ENCODE data around the gene SH3GL1. TPM values are rescaled to one million over a fixed set of nuclear protein-coding genes. Genes with fewer than 3 reads are reported as not detected.
"Not testable (repeated sequence)": the region's sequence is repeated elsewhere in the genome, so short reads cannot be mapped to it uniquely, and the experiment has no call there.

Gene SH3GL1
- total and polyA plus RNA-seq, 12 donors, result 13.1 to 41.8 (median 18.0) TPM

DNA sequence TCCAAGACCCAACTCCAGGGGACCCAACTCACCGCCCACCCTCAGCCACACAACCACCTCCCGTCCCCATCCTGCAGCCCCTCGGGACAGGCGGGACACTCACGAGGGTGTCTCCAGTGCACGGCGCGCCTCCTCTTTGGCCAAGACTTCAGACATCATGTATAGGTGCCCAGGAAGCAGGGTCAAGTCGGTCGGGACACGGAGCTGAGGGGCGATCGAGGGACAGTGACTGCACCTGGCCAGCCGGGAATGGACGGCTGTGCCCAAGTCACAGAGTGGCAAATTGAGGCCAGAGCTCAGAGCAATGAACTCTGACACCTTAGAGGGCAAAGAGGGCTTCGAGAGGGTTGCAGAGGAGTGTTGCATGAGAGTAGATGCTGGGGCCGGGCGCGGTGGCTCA, 70.5 kb downstream of the SH3GL1 start:
- DNase-seq (no peak), ATAC-seq (no peak)
- Histone ChIP-seq H3K9me3 (no peaks in the 10 kb centered on the region), H3K27ac (no peak overlapping the region), H3K4me1 (peaks cover 0 to 24% (median 21%) of the 10 kb centered on the region in 9 donors), H3K4me3 (no peak overlapping the region), H3K36me3 (no peaks in the 10 kb centered on the region), H3K27me3 (peaks cover 0 to 16% (median 0%) of the 10 kb centered on the region in 7 donors)
- intact Hi-C loops (cut with DNase I), result loop anchor here in 2 of 10 donors (5.0 to 10.0 kb wide), 2 partner anchors 55 to 72 kb away; partner anchors contain the start of genes CHAF1A (in 1 of the 2), SH3GL1 (in 1 of the 2) and SHD (in 1 of the 2)
- WGBS, 2 donors, result 95 to 97% methylated on average over 19 of the region's 19 CpGs
- TF ChIP-seq, protein P1, sequence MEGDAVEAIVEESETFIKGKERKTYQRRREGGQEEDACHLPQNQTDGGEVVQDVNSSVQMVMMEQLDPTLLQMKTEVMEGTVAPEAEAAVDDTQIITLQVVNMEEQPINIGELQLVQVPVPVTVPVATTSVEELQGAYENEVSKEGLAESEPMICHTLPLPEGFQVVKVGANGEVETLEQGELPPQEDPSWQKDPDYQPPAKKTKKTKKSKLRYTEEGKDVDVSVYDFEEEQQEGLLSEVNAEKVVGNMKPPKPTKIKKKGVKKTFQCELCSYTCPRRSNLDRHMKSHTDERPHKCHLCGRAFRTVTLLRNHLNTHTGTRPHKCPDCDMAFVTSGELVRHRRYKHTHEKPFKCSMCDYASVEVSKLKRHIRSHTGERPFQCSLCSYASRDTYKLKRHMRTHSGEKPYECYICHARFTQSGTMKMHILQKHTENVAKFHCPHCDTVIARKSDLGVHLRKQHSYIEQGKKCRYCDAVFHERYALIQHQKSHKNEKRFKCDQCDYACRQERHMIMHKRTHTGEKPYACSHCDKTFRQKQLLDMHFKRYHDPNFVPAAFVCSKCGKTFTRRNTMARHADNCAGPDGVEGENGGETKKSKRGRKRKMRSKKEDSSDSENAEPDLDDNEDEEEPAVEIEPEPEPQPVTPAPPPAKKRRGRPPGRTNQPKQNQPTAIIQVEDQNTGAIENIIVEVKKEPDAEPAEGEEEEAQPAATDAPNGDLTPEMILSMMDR (IDR thresholded peaks at IDR 0.05), result no peak

DNA sequence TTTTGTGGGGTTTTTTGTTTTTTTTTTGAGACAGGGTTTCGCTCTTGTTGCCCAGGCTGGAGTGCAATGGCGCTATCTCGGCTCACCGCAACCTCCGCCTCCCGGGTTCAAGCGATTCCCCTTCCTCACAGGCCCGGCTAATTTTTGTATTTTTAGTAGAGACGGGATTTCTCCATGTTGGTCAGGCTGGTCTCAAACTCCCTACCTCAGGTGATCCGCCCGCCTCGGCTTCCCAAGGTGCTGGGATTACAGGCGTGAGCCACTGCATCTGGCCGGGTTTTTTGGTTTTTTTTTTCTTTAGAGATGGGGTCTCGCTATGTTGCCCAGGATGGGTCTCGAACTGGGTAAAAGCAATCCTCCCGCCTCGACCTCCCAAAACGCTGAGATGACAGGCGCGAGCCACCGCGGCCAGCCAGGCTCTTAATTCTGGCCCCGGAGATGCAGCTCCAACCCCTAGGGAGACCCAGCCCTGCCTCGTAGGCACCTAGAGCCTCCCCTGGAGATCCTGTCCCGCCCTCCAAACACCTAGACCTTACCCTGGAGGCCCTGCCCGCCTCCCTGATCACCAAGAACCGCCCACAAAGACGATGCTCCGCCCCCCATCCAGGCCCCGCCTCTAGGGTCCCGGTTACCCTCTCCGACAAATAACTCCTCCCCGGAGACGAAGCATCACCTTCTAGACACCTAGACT, 71.2 kb downstream of the SH3GL1 start:
- WGBS, 2 donors, result 41 to 49% methylated on average over 35 of the region's 35 CpGs
- not testable (repeated sequence) for DNase-seq, H3K36me3 ChIP-seq, ATAC-seq, H3K9me3 ChIP-seq
- Histone ChIP-seq H3K27me3 (peaks cover 0 to 16% (median 0%) of the 10 kb centered on the region in 7 donors), H3K4me3 (peak overlapping the region; percentile 10 to 58 (median 42)), H3K27ac (peak overlapping the region in 1 of 10 donors; percentile 34), H3K4me1 (peaks cover 0 to 24% (median 21%) of the 10 kb centered on the region in 9 donors)
- intact Hi-C loops (cut with DNase I), result loop anchor here in 2 of 10 donors (5.0 to 10.0 kb wide), 2 partner anchors 54 to 73 kb away; partner anchors contain the start of genes CHAF1A (in 1 of the 2), SH3GL1 (in 1 of the 2) and SHD (in 1 of the 2)

DNA sequence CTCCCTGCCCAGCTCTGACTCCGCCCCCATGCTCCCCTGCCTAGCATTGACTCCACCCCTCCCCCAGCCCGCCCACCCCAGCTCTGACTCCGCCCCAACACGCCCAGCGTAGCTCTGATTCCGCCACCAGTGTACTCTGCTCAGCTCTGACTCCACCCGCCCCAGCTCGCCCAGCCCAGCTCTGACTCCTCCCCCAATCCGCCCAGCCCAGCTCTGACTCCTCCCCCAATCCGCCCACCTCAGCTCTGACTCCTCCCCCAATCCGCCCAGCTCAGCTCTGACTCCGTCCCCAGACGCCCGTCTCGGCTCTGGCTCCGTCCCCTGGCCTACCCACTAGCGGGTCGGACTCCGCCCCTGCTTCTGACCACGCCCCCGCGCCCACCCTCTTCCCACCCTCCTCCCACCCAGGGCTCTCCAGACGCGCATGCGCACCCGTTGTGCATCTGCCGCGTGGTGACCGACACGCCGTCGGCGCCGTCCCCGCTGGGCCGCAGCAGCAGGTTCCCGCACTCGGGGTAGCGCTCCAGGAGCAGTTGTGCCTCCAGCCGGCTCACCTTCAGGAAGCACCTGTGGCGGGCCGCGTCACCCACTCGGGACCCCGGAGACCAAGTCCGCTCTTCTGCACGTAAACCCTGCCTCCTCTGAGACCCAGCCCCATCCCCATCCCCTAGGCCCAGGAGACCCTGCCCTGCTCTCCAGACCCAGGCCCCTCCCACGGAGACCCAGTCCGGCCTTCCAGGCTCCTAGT, 71.9 kb downstream of the SH3GL1 start:
- H3K4me3 ChIP-seq, result peak overlapping the region; percentile 10 to 59 (median 47)
- DNase-seq (peak; percentile 89 to 98), ATAC-seq (peak; percentile 94 to 96 (median 96))
- peaks cover 0 to 16% (median 0%) of the 10 kb centered on the region in 7 donors for H3K27me3 ChIP-seq
- peaks cover 0 to 24% (median 21%) of the 10 kb centered on the region in 9 donors for H3K4me1 ChIP-seq
- intact Hi-C loops (cut with DNase I), result loop anchor here in 2 of 10 donors (5.0 to 10.0 kb wide), 2 partner anchors 54 to 74 kb away; partner anchors contain the start of genes CHAF1A (in 1 of the 2), SH3GL1 (in 1 of the 2) and SHD (in 1 of the 2)
- 1 to 3% methylated on average over 45 to 48 of the region's 49 CpGs for WGBS, 2 donors
- TF ChIP-seq, protein P1 (IDR thresholded peaks at IDR 0.05), result no peak
- no peaks in the 10 kb centered on the region for H3K9me3 ChIP-seq
- H3K27ac ChIP-seq, result peak overlapping the region in 1 of 10 donors; percentile 42
- no peaks in the 10 kb centered on the region for H3K36me3 ChIP-seq

DNA sequence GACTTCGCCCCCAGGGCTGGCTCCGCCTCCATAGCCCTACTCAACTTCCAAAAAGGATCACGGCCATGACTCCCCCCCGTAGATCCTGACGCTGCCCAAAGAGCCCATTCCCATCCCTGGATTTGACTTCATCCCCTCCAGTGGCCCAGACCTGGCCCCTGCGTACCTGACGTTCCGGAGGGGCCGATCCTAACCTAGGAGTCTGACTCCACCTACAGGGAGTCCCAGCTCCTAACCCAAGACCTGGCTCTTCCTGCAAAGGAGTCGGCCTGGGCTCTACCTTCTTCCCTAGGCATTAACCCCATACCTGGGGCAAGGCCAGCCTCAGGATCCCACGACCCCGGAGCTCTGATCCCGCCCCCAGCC, 72.5 kb downstream of the SH3GL1 start:
- peaks cover 0 to 2% (median 0%) of the 10 kb centered on the region in 11 donors for H3K9me3 ChIP-seq
- peak overlapping the region in 9 of 10 donors; percentile 23 to 59 (median 47) for H3K4me3 ChIP-seq
- H3K4me1 ChIP-seq, result peaks cover 0 to 24% (median 21%) of the 10 kb centered on the region in 9 donors
- ATAC-seq (peak in 2 of 8 donors; percentile 4 to 27), DNase-seq (no peak)
- no peaks in the 10 kb centered on the region for H3K36me3 ChIP-seq
- peak overlapping the region in 1 of 10 donors; percentile 42 for H3K27ac ChIP-seq
- WGBS, 2 donors, result 13 to 15% methylated on average over 13 of the region's 13 CpGs
- TF ChIP-seq, protein P1 (IDR thresholded peaks at IDR 0.05), result no peak
- intact Hi-C loops (cut with DNase I), result loop anchor here in 2 of 10 donors (5.0 to 10.0 kb wide), 2 partner anchors 53 to 74 kb away; partner anchors contain the start of genes CHAF1A (in 1 of the 2), SH3GL1 (in 1 of the 2) and SHD (in 1 of the 2)
- H3K27me3 ChIP-seq, result peaks cover 0 to 16% (median 0%) of the 10 kb centered on the region in 7 donors

All from heart right ventricle (tissue), 16 donors.